GM23248 (cell line): ENCODE results near the gene PDIK1L.

Experiments
- EZH2 ChIP-seq: fragments of 200-600 bp; sonication (generic); IDR thresholded peaks from 2 replicates; pipeline ENCODE4 v1.6.1; 2018; ENCODE audit warnings: antibody characterized with exemption, mild to moderate bottlenecking; ENCODE audit not compliant: insufficient read depth, poor library complexity, severe bottlenecking
- EZH2phosphoT487 ChIP-seq: fragments of 200-600 bp; sonication (generic); IDR thresholded peaks from 2 replicates; pipeline ENCODE4 v1.6.1; 2018; ENCODE audit warnings: antibody characterized with exemption, moderate library complexity, mild to moderate bottlenecking, low read depth; ENCODE audit not compliant: insufficient read depth

DNA sequence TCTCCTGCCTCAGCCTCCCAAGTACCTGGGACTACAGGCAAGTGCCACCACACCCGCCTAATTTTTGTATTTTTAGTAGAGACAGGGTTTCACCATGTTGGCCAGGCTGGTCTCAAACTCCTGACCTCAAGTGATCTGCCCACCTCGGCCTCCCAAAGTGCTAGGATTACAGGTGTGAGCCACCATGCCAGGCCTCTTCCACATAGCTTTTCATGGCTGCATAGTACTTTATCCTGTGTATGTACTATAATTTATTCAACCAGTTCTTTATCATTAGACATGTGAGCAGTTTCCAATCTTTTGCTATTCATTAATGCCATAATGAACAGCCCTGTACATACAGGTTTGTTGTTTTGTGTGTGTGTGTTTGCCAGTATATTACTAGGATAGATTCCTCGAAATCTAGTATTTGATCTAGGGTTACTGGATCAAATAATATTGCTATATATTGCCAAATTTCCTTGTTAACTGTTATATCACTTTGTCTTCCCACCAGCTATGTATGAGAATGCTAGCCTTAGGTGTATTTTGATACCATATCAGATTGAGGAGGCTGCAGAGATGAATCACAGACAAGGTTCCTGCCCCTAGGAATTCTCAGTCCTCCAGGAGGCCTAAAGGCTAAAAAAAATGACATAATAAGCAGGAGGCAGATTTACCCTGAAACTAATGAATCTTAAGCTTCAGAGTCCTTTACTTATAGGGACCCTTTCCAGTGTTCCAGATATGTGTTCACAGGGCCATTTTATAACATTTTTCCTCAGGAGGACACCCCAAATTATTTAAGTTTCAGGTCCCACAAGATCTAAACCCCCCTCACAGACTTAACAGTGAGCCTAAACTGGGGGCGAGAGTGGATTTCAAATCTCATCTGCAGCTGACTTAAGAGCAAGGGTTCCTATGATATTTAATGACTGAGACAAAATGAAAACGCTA is 2.1 kb upstream of the PDIK1L start:
- TF ChIP-seq EZH2 (no peak), EZH2phosphoT487 (no peak)
